HepG2 (cell line): ENCODE data around the gene RNASE8. TPM values are rescaled to one million over a fixed set of nuclear protein-coding genes. Genes with fewer than 3 reads are reported as not detected.

Experiments
- ARNT ChIP-seq: fragments of 450-650 bp; IDR thresholded peaks from 2 replicates; pipeline ENCODE4 v1.6.1; 2017
- BRD4 ChIP-seq: sonication (generic); formaldehyde crosslinking; IDR thresholded peaks from 2 replicates; pipeline ENCODE4 v1.4.0; 2020; ENCODE audit warnings: missing genetic modification reagents
- EED ChIP-seq: sonication (generic); formaldehyde crosslinking; IDR thresholded peaks from 2 replicates; pipeline ENCODE4 v1.5.0; 2020; ENCODE audit warnings: mild to moderate bottlenecking, missing genetic modification reagents
- EP300 ChIP-seq, 3 experiments: sonication (generic) in 1 of 3; formaldehyde crosslinking in 1 of 3; IDR thresholded peaks; 2 replicates each; pipeline versions ENCODE4 v1.5.1 to v1.6.1; 2011 to 2020; ENCODE audit warnings: low read depth in 2 of 3, low read length in 2 of 3, borderline replicate concordance in 1 of 3, improper control_type of control experiment in 1 of 3, mild to moderate bottlenecking in 1 of 3, missing genetic modification reagents in 1 of 3, moderate library complexity in 1 of 3
- EZH2 ChIP-seq: conservative IDR thresholded peaks from 2 replicates; pipeline ENCODE4 v1.6.1; 2012; ENCODE audit warnings: mild to moderate bottlenecking, low read depth, low read length, moderate library complexity
- FLYWCH1 ChIP-seq: sonication (generic); formaldehyde crosslinking; IDR thresholded peaks from 2 replicates; pipeline ENCODE4 v1.8.1; 2023; ENCODE audit warnings: mild to moderate bottlenecking, missing genetic modification reagents
- FOXK2 ChIP-seq: fragments of 450-650 bp; IDR thresholded peaks from 2 replicates; pipeline ENCODE4 v1.6.1; 2016
- GMEB1 ChIP-seq: sonication (generic); formaldehyde crosslinking; IDR thresholded peaks from 2 replicates; pipeline ENCODE4 v1.5.1; 2020; ENCODE audit warnings: missing genetic modification reagents, mild to moderate bottlenecking, borderline replicate concordance
- HHEX ChIP-seq: IDR thresholded peaks from 2 replicates; pipeline ENCODE4 v1.6.1; 2016; ENCODE audit warnings: control low read depth
- KDM5B ChIP-seq: sonication (generic); formaldehyde crosslinking; IDR thresholded peaks from 2 replicates; pipeline ENCODE4 v1.4.0; 2020; ENCODE audit warnings: missing genetic modification reagents, mild to moderate bottlenecking, borderline replicate concordance
- MED8 ChIP-seq: sonication (generic); formaldehyde crosslinking; IDR thresholded peaks from 2 replicates; pipeline ENCODE4 v1.8.1; 2023; ENCODE audit warnings: mild to moderate bottlenecking, missing genetic modification reagents; ENCODE audit not compliant: insufficient replicate concordance
- MLX ChIP-seq: IDR thresholded peaks from 2 replicates; pipeline ENCODE4 v1.6.1; 2016
- NONO ChIP-seq, 2 experiments: fragments of 450-650 bp in 1 of 2; sonication (generic) in 1 of 2; formaldehyde crosslinking in 1 of 2; IDR thresholded peaks in 1 of 2; conservative IDR thresholded peaks in 1 of 2; 2 replicates each; pipeline versions ENCODE4 v1.6.1 to v1.8.0; 2017 to 2022; ENCODE audit warnings: mild to moderate bottlenecking in 1 of 2, missing genetic modification reagents in 1 of 2, moderate library complexity in 1 of 2
- PRPF4 ChIP-seq: fragments of 200-400 bp; formaldehyde crosslinking; IDR thresholded peaks from 2 replicates; pipeline ENCODE4 v1.6.1; 2016; ENCODE audit warnings: low read length, low read depth; ENCODE audit not compliant: poor library complexity, severe bottlenecking
- TIGD3 ChIP-seq: sonication (generic); formaldehyde crosslinking; IDR thresholded peaks from 2 replicates; pipeline ENCODE4 v1.5.1; 2020; ENCODE audit warnings: mild to moderate bottlenecking, missing genetic modification reagents, borderline replicate concordance
- TP53 ChIP-seq: sonication (generic); formaldehyde crosslinking; conservative IDR thresholded peaks from 2 replicates; pipeline ENCODE4 v1.4.0; 2020; ENCODE audit warnings: missing genetic modification reagents
- WIZ ChIP-seq: sonication (generic); formaldehyde crosslinking; IDR thresholded peaks from 2 replicates; pipeline ENCODE4 v1.5.1; 2020; ENCODE audit warnings: mild to moderate bottlenecking, missing genetic modification reagents
- YEATS2 ChIP-seq: sonication (generic); formaldehyde crosslinking; IDR thresholded peaks from 2 replicates; pipeline ENCODE4 v1.4.0; 2020; ENCODE audit warnings: missing genetic modification reagents, borderline replicate concordance
- ZNF256 ChIP-seq: sonication (generic); formaldehyde crosslinking; conservative IDR thresholded peaks from 2 replicates; pipeline ENCODE4 v1.4.0; 2020; ENCODE audit warnings: missing genetic modification reagents
- ZNF274 ChIP-seq: sonication (generic); formaldehyde crosslinking; IDR thresholded peaks from 2 replicates; pipeline ENCODE4 v1.5.1; 2020; ENCODE audit warnings: mild to moderate bottlenecking, missing genetic modification reagents
- ZNF280D ChIP-seq: sonication (generic); formaldehyde crosslinking; IDR thresholded peaks from 2 replicates; pipeline ENCODE4 v1.5.1; 2020; ENCODE audit warnings: mild to moderate bottlenecking, missing genetic modification reagents
- ZNF709 ChIP-seq: sonication (generic); formaldehyde crosslinking; IDR thresholded peaks from 2 replicates; pipeline ENCODE4 v1.5.0; 2020; ENCODE audit warnings: mild to moderate bottlenecking, missing genetic modification reagents
- ZNF816 ChIP-seq: sonication (generic); formaldehyde crosslinking; IDR thresholded peaks from 2 replicates; pipeline ENCODE4 v1.8.0; 2022; ENCODE audit warnings: missing genetic modification reagents, mild to moderate bottlenecking, borderline replicate concordance
- ZNF850 ChIP-seq: sonication (generic); formaldehyde crosslinking; conservative IDR thresholded peaks from 2 replicates; pipeline ENCODE4 v1.9.0; 2021; ENCODE audit warnings: mild to moderate bottlenecking, missing genetic modification reagents
- polyA plus RNA-seq, 8 experiments: library from polyadenylated mRNA; depleted of rRNA in 3 of 8; stranded (reverse) in 7 of 8; unstranded in 1 of 8; fragments of >200 nt; fragmentation: Illumina TruSeq in 4 of 8; extraction: Trizol in 4 of 8; gene quantifications; 2 replicates each; pipeline versions ENCODE4 v1.2.1 to v1.2.3, GENCODE V29; 2011 to 2016; ENCODE audit warnings: low read depth in 4 of 8, missing spikeins in 1 of 8, mixed read lengths in 1 of 8; ENCODE audit not compliant: insufficient read depth in 1 of 8
- total RNA-seq, 5 experiments: library from RNA; depleted of rRNA; stranded (reverse); fragments of >200 nt; fragmentation: Illumina TruSeq; extraction: Trizol; gene quantifications; 2 replicates each; pipeline ENCODE4 v1.2.3, GENCODE V29; 2016; ENCODE audit warnings: low read depth in 1 of 5

The RNASE8 gene
- total and polyA plus RNA-seq, 2 of the 13 experiments (the other 11 are each of a cell fraction or from before 2014, with no cell fraction given) = not detected

GRCh38 chr14:21054123-21054767 lies 3.4 kb upstream of the RNASE8 start (continued):
- TF ChIP-seq MLX (CRISPR knock-in tag) (peak; percentile 92), ARNT (no peak), EP300 (IDR thresholded peaks at IDR 0.05; ENCODE audit: low read depth in 2 of 2, low read length in 2 of 2) (peak; percentile 89 to 99; a peak in 3 of 4 replicates), EP300 (CRISPR knock-in tag; IDR thresholded peaks at IDR 0.05; ENCODE audit: borderline replicate concordance) (peak; percentile 95), HHEX (CRISPR knock-in tag) (peak; percentile 72), FOXK2 (peak; percentile 45; the same call in 1 of the 2 replicates), ZNF280D (peak; percentile 88; the same call in 1 of the 2 replicates), ZNF850 (CRISPR knock-in tag) (0 out of 2 replicates have a peak, but pooled peaks have one; percentile 47), ZNF709 (peak; percentile 89), EZH2 (no peak), GMEB1 (CRISPR knock-in tag) (no peak; the same call in 1 of the 2 replicates), WIZ (CRISPR knock-in tag) (no peak), ZNF256 (CRISPR knock-in tag) (no peak), ZNF816 (CRISPR knock-in tag) (peak; percentile 87; the same call in 1 of the 2 replicates), PRPF4 (no peak), ZNF274 (CRISPR knock-in tag) (no peak), EED (CRISPR knock-in tag) (no peak), YEATS2 (peak; percentile 40; the same call in 1 of the 2 replicates), NONO (IDR thresholded peaks at IDR 0.05) (no peak), NONO (CRISPR knock-in tag; conservative IDR thresholded peaks at IDR 0.05) (peak; percentile 94), TIGD3 (CRISPR knock-in tag) (no peak), BRD4 (peak; percentile 91), FLYWCH1 (no peak), KDM5B (CRISPR knock-in tag) (no peak), MED8 (CRISPR knock-in tag) (peak; percentile 96), TP53 (no peak)
